Activated T-cell treated with anti-CD3 and anti-CD28 coated beads for 4 hours (primary cell): ENCODE measurements around the gene STPG2.
A peak's percentile ranks its signal among the peaks of the same experiment; 100 is the strongest.

Experiments
- DNase-seq: peaks from one replicate; pipeline ENCODE4 v3.0.0-alpha.2; 2020

Gene STPG2

GRCh38 chr4:98143001-98143899 lies at the start of gene STPG2:
Gene STPG2 (minus strand): TSS chr4:98143476.
- DNase-seq, result peak; percentile 91

- no peak for DNase-seq
These were observed 42.0 kb upstream of the STPG2 start for GRCh38 chr4:98185279-98185678.

- DNase-seq, result no peak
These were observed 38.5 kb upstream of the STPG2 start for GRCh38 chr4:98181809-98182208.

- no peak for DNase-seq
These were observed 36.7 kb upstream of the STPG2 start for GRCh38 chr4:98179951-98180350.

GRCh38 chr4:98176531-98176930 lies 33.3 kb upstream of the STPG2 start:
- DNase-seq, result no peak

GRCh38 chr4:98170035-98170434 lies 26.8 kb upstream of the STPG2 start:
- no peak for DNase-seq

GRCh38 chr4:98166731-98167041 lies 23.4 kb upstream of the STPG2 start:
- no peak for DNase-seq

GRCh38 chr4:98166025-98166730 lies 22.9 kb upstream of the STPG2 start:
- DNase-seq, result no peak

- no peak for DNase-seq
These were observed 19.4 kb upstream of the STPG2 start for GRCh38 chr4:98162696-98163095.

- no peak for DNase-seq
These were observed 8.1 kb upstream of the STPG2 start for GRCh38 chr4:98151145-98151924.

- DNase-seq, result no peak
These were observed 7.0 kb upstream of the STPG2 start for GRCh38 chr4:98150092-98150761.

GRCh38 chr4:98148856-98149255 lies 5.6 kb upstream of the STPG2 start:
- no peak for DNase-seq

GRCh38 chr4:98126141-98126540 lies 17.1 kb downstream of the STPG2 start:
- DNase-seq, result no peak

- DNase-seq, result no peak
These were observed 17.7 kb downstream of the STPG2 start for GRCh38 chr4:98125585-98125984.

GRCh38 chr4:98117363-98117762 lies 25.9 kb downstream of the STPG2 start:
- no peak for DNase-seq

- no peak for DNase-seq
These were observed 30.3 kb downstream of the STPG2 start for GRCh38 chr4:98113012-98113411.

GRCh38 chr4:98110929-98111328 lies 32.3 kb downstream of the STPG2 start:
- DNase-seq, result no peak

GRCh38 chr4:98110214-98110613 lies 33.1 kb downstream of the STPG2 start:
- DNase-seq, result no peak

GRCh38 chr4:98102660-98103059 lies 40.6 kb downstream of the STPG2 start:
- no peak for DNase-seq

- DNase-seq, result no peak
These were observed 41.3 kb downstream of the STPG2 start for GRCh38 chr4:98101988-98102387.

- no peak for DNase-seq
These were observed 44.5 kb downstream of the STPG2 start for GRCh38 chr4:98098764-98099163.

GRCh38 chr4:98094118-98094517 lies 49.2 kb downstream of the STPG2 start:
- DNase-seq, result no peak

GRCh38 chr4:98093662-98094061 lies 49.6 kb downstream of the STPG2 start:
- no peak for DNase-seq
